ENCODE data around the gene FNDC3B.
A peak's percentile ranks its signal among the peaks of the same experiment; 100 is the strongest.

The FNDC3B gene

DNA sequence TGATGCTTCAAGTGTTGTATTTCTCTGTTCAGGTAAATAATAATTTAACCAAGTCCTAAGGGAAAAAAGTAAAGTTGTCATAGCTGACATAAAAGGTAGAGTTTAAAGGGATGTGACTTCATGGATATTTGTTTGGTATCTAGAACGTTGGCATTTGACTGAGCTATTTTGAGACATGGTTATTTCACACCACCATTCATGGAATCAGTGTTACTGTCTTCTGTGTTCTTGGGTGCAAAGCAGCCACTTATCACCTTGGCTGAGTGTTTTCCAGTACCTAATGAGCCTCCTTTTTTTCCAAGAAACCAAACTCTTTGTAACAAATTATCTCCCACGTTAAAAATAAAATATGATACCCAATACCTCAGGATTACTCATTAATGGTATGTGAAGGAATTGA is 253.0 kb downstream of the FNDC3B start:
- no peak for DNase-seq (ENCODE audit: low read depth)

GRCh38 chr3:172293093-172293492 is 253.7 kb downstream of the FNDC3B start:
- no peak for DNase-seq (ENCODE audit: low read depth)

GRCh38 chr3:172294223-172294806 is 254.9 kb downstream of the FNDC3B start:
- no peak for DNase-seq (ENCODE audit: low read depth)

- DNase-seq (ENCODE audit: low read depth), result no peak
Measured at GRCh38 chr3:172296248-172296974, 257.0 kb downstream of the FNDC3B start.

- no peak for DNase-seq (ENCODE audit: low read depth)
Measured at GRCh38 chr3:172296975-172297332, 257.6 kb downstream of the FNDC3B start.

DNA sequence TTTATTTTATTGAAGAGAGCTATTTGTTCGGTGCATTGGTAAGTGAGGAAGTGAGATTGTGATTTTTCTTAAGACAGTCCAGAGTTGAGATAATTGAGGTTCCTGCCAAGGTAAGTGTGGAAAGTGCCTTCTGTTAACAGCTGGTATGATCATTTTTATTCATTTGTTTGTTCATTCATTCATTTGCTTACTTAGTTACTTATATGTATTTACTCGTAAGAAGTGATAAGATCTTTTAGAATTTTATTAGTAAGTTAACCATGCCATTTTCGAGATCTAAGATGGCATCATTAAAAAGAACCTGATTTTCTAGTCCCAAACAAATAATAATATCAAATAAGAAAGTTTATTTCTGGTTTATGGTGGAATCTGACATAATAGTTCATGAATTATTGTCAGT is 258.9 kb downstream of the FNDC3B start:
- no peak for DNase-seq (ENCODE audit: low read depth)

- no peak for DNase-seq (ENCODE audit: low read depth)
Measured at GRCh38 chr3:172300187-172300586, 260.8 kb downstream of the FNDC3B start.

DNA sequence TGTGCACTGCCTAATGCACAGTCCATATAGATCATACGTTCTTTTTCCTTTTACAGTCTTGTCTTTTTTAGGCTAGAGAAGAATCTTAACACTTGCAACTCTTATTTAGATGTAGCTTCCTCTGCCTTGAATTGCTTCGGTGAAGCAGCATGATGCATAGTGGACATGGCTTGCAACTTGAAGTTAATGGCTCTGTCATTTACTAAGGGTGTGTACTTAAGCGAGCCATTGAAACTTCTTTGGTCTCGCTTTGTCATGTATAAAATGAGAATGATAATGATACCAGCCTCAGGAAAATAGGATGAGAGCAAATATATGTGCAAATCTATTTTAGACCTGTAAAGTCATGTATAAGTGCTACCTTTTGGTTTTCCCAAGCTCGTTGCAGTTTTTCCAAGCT is 261.5 kb downstream of the FNDC3B start:
- DNase-seq (ENCODE audit: low read depth), result no peak

DNA sequence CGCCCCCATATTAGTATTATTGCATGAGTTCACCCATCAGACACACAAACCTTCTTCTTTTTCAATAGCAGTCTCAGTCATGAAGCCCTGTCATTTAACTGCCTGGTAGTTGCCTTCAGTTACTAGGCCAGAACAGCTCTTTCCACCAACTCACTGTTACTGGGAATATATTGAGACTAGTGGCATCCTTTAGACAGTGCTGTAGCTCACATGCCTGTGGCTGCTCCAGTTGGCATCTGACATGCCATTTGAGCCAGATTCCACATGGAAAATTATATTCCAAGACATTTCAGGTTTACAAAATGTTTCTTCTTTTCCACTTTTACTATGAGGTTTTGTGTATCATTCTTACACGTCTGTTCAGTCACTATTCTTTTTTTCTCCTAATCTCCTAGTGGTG is 262.8 kb downstream of the FNDC3B start:
- DNase-seq (ENCODE audit: low read depth), result no peak

DNA sequence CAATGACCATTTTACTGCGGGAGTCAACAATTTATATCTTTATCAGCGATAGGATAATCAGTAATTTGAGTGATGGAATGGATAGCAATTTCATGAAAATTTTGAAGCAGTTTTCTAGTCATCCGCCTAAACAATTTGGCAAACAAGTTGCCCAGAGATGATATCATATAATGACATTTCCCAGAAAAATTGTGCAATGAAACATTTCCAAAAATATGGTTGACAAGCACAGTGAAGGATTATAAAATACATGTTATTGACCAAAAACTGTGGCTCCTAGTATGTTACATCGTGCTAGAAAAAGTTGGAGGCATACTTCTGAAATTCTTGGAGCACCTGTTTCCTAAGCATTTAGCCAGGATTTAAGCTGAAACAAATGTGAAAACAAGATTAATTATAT is 263.8 kb downstream of the FNDC3B start:
- no peak for DNase-seq (ENCODE audit: low read depth)

GRCh38 chr3:172303941-172304558 is 264.7 kb downstream of the FNDC3B start:
- no peak for DNase-seq (ENCODE audit: low read depth)

DNA sequence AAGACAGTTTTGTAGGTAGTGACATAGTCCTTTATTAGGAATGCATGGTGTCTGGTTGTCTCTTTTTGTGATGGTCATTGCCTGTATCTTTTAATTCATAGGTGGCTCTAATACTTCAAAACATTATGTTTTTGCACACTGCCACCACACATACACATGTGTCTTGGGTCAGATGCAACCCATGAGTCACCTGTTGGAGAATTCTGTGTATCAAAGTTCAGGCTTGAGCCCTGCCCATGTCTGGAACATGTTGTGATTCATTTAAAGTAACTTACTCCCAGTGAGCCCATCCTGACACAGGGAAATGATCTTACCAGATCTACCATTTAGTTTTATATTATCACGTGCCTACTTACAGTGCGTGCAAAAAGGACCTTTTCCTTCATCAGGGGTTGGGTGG is 266.2 kb downstream of the FNDC3B start:
- DNase-seq (ENCODE audit: low read depth), result peak; percentile 61

DNA sequence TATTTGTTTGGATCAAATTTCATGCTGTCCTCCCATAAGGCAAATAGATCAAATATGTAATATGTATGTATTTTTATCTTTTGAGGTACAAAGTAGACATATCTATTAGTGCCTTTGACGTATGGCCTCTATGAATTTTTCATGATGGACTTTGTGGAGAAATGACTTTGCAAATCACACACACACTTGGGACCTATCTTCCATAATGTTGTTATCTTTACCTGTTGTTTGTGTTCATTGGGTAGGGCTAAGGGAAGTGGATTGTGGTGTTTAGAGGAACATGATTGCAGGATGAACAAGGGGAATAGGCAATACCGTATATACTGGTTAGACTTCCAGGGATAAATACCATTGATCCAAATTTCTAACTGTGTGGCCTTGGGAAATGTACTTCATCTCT is 266.6 kb downstream of the FNDC3B start:
- no peak for DNase-seq (ENCODE audit: low read depth)

GRCh38 chr3:172307141-172307560 is 267.8 kb downstream of the FNDC3B start:
- no peak for DNase-seq (ENCODE audit: low read depth)

DNA sequence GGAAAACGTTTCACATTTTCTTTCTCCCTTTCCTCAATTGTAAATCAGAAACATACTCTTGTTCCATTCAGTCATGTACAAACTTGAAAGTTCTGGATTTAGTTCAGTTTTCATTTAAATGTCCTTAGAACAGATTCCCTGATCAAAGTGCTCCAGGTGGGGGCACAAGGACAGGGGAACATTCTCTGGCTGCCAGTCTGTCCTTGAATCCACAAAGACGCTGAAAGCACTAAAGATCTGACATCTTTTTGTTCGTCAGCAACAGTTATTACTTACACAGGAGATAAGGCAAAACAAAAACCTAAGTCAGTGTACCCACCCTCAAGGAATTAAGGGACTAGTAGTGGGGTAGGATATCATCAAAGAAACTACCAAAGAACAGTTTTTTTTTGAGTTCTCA is 269.7 kb downstream of the FNDC3B start:
- no peak for DNase-seq (ENCODE audit: low read depth)

GRCh38 chr3:172309741-172310427 is 270.5 kb downstream of the FNDC3B start:
- DNase-seq (ENCODE audit: low read depth), result no peak

DNA sequence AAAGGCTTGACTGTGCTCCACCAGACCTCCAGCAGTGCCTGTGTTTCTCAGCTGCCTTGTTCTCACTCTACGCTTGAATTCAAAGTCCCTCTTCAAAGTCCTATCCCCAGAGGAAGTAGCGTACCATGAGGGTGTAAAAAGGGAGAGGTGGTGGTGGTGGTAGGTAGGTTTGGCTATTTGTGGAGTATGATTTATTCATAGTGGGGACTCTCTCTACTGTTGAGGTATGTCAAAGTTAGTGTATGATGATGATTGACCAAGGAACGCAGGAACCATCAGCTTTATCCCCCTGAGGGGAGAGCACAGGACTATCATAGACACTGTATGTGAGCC is 271.0 kb downstream of the FNDC3B start:
- DNase-seq (ENCODE audit: low read depth), result no peak

DNA sequence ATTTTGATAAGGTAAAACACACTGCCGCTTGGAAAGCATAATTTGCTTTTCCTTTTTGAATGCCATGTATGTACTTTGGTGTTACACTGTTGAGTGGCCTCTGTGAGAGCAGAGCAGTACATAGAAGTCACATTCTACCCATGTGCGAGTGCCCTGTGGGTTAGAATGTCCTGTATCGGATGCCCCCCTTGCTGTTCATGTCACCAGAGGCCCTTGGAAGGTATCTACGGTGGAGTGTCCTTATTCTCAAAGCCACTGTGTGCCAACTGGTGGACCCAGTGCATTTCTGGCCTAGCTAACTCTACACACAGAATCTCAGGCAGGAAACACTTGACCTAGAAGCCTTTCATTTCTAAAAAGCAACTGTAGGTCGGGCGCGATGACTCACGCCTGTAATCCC is 271.8 kb downstream of the FNDC3B start:
- DNase-seq (ENCODE audit: low read depth), result no peak

DNA sequence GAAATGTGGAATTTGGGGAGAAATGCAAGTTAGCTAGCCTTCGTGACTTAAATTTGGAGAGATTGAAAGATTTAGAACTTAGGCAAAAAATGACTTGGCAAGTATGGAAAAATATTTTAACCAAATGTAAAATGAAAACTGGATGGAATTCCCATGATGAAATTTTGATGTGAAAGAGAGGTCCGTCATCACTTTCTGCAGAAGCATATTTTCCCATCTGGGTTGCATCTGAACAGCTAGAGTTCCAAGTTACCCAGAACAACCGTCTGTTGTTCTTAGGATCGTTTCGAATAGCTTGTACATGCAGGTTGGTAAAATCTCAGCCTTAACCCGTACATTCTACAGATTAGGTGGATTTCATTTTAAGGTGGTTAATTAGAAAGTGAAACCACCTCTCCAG is 272.6 kb downstream of the FNDC3B start:
- DNase-seq (ENCODE audit: low read depth), result no peak

- DNase-seq (ENCODE audit: low read depth), result no peak
Measured at GRCh38 chr3:172312711-172313110, 273.3 kb downstream of the FNDC3B start.

GRCh38 chr3:172313671-172314070 is 274.3 kb downstream of the FNDC3B start:
- DNase-seq (ENCODE audit: low read depth), result no peak

GRCh38 chr3:172314591-172315160 is 275.3 kb downstream of the FNDC3B start:
- DNase-seq (ENCODE audit: low read depth), result no peak

All from HS-5 (cell line).